HG02642 (cell line): ENCODE data around the gene KRTAP7-1.
A peak's percentile ranks its signal among the peaks of the same experiment; 100 is the strongest.

Experiments
- ATAC-seq: cut with Tn5 transposase; IDR thresholded peaks from one replicate; pipeline ENCODE4 v1.9.1; 2021; ENCODE audit warnings: mild to moderate bottlenecking; ENCODE audit not compliant: unreplicated experiment, poor library complexity

The KRTAP7-1 gene, protein sequence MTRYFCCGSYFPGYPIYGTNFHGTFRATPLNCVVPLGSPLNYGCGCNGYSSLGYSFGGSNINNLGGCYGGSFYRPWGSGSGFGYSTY

DNA sequence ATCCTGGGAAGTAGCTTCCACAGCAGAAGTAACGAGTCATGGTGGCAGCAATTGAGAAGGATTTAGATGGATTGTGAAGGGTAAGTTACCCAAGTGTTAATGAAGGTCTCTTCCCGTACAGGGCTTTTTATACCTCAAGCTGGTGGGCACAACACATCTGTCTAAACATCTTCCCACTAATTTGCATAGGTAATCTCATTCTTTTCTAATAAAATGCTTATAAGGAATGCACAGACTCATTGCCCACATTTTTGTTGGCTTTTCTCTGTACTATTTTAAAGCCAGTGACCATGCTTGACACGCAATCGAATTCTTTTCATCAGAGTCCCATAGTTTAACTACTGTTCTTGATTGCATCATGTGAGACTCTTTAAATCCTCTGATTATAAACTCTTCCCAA, at the start of gene KRTAP7-1:
Gene KRTAP7-1, minus strand, starts transcription at position 101 of the 400 bp plus-strand sequence. Its CDS starts 61 bp downstream, at position 40.
- no peak for ATAC-seq

GRCh38 chr21:30874526-30874925, 45.0 kb upstream of the KRTAP7-1 start:
- ATAC-seq, result no peak

- no peak for ATAC-seq
Measured at GRCh38 chr21:30847627-30848500, 18.3 kb upstream of the KRTAP7-1 start.

DNA sequence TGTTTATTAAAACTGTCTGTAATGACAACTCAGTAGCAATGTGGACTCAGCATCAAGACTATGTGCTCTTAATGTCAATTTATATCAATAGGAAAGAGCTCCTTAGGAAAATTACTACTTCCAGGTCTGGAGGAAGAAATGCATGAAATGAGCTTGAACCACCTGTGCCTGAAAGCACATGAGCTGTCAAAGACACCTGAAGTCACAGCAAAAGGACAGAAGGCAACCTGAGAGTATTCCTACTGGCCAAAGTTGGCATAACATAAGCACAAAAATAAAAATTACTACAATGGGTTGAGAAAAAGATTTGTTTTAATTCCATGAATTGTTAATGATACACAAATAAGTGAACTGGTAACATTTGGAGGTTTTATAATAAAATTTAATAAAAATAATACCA, 13.4 kb upstream of the KRTAP7-1 start:
- ATAC-seq, result no peak

DNA sequence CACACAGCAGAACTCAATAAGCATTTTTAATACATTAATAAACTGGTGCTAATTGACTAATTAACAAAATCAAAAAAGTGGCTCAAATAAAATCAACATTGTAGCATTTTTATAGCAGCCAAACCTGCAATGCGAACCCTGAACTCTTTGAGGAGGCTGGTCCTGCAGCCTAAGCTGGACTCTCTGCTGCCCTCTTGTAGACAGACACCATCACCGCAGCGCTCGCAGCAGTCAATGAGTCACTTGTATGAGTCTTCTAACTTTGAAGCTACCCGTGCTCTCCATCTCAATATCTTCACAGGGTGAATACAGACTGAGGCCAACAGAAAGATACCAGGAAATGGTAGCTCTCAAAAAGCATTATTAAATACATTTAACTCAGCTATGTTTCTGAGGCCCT, 9.7 kb upstream of the KRTAP7-1 start:
- ATAC-seq, result peak; percentile 47

- no peak for ATAC-seq
Measured at GRCh38 chr21:30838536-30838935, 9.0 kb upstream of the KRTAP7-1 start.

- peak; percentile 47 for ATAC-seq
Measured at GRCh38 chr21:30831194-30831765, 1.7 kb upstream of the KRTAP7-1 start.

GRCh38 chr21:30818837-30819610, 10.5 kb downstream of the KRTAP7-1 start:
- no peak for ATAC-seq

DNA sequence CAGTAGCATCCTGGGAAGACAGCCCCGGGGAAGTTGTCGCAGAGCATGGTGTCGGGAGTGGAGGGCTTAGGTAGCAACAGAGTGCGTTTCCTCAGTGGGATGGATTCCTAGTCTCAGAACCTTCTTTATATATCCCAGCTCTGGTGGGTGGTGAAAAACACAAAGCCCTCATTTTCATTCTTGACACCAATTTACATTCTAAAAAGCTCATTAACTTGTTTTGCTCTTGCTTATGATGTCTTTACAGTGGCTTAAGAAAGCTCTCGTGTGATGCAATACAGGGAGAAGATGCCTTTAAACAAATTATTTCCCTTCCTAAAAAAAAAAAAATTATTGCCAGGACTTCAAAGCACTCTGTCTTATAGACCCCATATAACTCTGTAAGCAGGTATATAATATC, 16.4 kb downstream of the KRTAP7-1 start, which contains the start of gene KRTAP8-1:
Gene KRTAP8-1, minus strand, starts transcription at position 101 of the 400 bp plus-strand sequence. Its CDS starts 54 bp downstream, at position 47.
- no peak for ATAC-seq

- no peak for ATAC-seq
Measured at GRCh38 chr21:30800605-30801004, 29.0 kb downstream of the KRTAP7-1 start.

DNA sequence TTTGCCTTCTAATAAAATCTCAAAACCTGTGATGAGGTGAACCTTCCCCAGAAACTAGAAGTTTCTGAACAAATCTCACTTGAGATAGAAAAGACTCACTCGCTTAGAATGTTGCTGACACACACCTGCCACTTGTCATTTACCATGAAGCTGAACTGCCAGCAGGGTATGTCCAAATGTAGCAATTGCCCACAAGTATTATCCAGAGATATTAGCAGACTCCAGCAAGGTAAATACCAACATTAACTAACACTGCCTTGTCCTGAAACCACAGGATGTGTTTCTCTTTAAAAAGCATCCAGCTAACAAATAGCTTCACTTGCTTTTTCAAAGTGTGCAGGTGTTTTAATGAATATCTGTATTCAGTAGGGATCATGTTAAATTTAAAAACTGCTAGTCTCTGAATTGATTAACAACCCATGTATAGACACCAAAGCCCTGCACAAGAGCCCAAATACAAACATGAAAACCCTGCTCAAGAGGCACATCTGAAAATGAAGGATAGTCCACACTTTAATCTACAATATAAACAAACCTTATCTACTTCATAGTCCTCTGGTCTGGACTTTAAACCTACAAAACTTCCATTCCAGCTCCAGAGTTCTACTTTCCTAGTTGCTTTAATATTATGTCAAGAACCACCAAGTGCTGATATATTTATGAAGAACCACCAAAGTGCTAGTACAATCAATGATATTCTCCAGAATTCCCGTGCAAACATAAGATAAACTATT, 35.8 kb downstream of the KRTAP7-1 start:
- ATAC-seq, result no peak

- ATAC-seq, result no peak
Measured at GRCh38 chr21:30779249-30779648, 50.3 kb downstream of the KRTAP7-1 start.
